B cell (primary cell): Measurements from ENCODE around the gene THAP8.

ENCODE experiments used
- CTCF ChIP-seq: fragments of 200-600 bp; IDR thresholded peaks from one replicate; pipeline ENCODE4 v1.8.0; 2022; ENCODE audit warnings: antibody characterized with exemption, mild to moderate bottlenecking
- EZH2 ChIP-seq: IDR thresholded peaks from 2 replicates; pipeline ENCODE4 v1.6.1; 2012; ENCODE audit warnings: borderline replicate concordance, low read depth, mild to moderate bottlenecking, moderate library complexity, low read length; ENCODE audit not compliant: insufficient read depth, poor library complexity, severe bottlenecking

DNA sequence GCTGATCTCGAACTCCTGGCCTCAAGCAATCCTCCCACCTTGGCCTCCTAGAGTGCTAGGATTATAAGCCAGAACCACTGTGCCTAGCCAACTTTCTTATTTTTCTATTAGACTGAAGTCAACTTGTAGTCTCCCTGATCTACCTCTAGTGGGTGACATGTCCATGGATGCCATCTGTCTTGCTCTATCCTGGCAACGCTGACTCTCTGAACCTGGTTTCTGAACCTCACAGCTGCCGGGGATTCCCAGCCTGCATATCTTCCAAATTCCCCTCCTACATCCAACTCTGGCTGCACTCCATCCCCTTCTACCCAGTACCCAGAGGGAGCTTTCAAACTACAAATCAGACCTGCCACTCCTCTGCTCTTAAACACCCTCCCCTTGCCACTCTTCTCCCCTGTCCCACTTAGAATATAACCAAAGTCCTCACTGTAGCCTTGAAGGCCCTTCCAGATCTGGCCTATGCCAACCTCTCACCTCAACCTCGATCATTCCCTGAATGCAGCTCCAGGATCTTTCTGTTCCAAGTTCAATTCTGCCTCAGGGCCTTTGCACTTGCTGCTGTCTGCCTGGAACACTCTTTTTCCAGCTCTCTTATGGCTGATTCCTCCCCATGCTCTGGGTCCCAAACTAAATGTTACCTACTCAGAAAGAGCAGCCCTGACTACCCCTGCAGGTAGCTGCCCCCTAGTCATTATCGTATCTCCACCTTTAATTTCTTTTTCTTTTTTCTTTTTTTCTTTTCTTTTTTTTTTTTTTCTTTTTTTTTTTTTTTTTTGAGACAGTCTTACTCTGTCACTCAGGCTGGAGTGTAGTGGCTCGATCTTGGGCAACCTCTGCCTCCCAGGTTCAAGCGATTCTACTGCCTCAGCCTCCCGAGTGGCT, 23.6 kb downstream of the THAP8 start:
- TF ChIP-seq CTCF (no peak), EZH2 (no peak)
